IMR-90 (cell line): ENCODE results near the gene CDKN1A.

Experiments
- BHLHE40 ChIP-seq: fragments of 150-350 bp; IDR thresholded peaks from 2 replicates; pipeline ENCODE4 v1.6.1; 2016; ENCODE audit warnings: mild to moderate bottlenecking, low read depth, low read length
- MAFK ChIP-seq: IDR thresholded peaks from 2 replicates; pipeline ENCODE4 v1.6.1; 2012; ENCODE audit warnings: low read depth, low read length, improper control_type of control experiment
- MXI1 ChIP-seq: IDR thresholded peaks from 2 replicates; pipeline ENCODE4 v1.6.1; 2012; ENCODE audit warnings: low read depth, mild to moderate bottlenecking, low read length, moderate library complexity, borderline replicate concordance
- NFE2L2 ChIP-seq: fragments of 150-350 bp; IDR thresholded peaks from 2 replicates; pipeline ENCODE4 v1.6.1; 2016; ENCODE audit warnings: low read depth, mild to moderate bottlenecking, low read length
- POLR2A ChIP-seq: IDR thresholded peaks from 2 replicates; pipeline ENCODE4 v1.6.1; 2012; ENCODE audit warnings: mild to moderate bottlenecking, low read depth, low read length
- RAD21 ChIP-seq: IDR thresholded peaks from 2 replicates; pipeline ENCODE4 v1.6.1; 2012; ENCODE audit warnings: low read length, improper control_type of control experiment
- TF ChIP-seq, protein P1 (sequence below): conservative IDR thresholded peaks from 2 replicates; pipeline ENCODE4 v1.5.1; 2012; ENCODE audit warnings: mild to moderate bottlenecking, low read depth, low read length, improper control_type of control experiment
- TF ChIP-seq, protein P2 (sequence below): fragments of 150-350 bp; IDR thresholded peaks from 2 replicates; pipeline ENCODE4 v1.6.1; 2017; ENCODE audit warnings: mild to moderate bottlenecking, antibody characterized with exemption, low read length, low read depth

DNA sequence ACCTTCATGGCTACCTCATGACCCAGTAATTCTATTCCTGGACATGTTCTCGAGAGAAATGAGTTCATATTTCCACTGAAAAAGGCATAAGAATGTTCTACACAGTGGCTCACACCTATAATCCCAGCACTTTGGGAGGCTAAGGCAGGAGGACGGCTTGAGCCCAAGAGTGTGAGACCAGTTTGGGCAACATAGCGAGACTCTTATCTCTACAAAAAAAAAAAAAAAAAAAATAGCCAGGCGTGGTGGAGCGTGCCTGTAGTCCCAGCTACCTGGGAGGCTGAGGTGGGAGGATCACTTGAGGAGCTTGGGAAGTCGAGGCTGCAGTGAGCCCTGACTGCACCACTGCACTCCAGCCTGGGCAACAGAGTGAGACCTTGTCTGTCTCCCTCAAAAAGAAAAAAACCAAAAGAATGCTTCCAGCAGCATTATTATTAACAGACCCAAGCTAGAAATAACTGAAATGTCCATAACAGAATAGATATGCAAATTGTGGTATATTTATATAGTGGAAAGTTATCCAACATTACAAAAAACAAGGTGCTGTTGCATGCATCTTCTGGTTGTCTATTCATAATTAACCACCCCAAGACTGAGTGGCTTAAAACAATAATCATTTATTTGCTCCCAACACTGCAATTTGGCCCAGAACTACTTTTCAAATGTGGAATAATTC lies 9.7 kb downstream of the CDKN1A start:
- TF ChIP-seq, protein P1, sequence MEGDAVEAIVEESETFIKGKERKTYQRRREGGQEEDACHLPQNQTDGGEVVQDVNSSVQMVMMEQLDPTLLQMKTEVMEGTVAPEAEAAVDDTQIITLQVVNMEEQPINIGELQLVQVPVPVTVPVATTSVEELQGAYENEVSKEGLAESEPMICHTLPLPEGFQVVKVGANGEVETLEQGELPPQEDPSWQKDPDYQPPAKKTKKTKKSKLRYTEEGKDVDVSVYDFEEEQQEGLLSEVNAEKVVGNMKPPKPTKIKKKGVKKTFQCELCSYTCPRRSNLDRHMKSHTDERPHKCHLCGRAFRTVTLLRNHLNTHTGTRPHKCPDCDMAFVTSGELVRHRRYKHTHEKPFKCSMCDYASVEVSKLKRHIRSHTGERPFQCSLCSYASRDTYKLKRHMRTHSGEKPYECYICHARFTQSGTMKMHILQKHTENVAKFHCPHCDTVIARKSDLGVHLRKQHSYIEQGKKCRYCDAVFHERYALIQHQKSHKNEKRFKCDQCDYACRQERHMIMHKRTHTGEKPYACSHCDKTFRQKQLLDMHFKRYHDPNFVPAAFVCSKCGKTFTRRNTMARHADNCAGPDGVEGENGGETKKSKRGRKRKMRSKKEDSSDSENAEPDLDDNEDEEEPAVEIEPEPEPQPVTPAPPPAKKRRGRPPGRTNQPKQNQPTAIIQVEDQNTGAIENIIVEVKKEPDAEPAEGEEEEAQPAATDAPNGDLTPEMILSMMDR = no peak
- TF ChIP-seq POLR2A = peak; percentile 61
- TF ChIP-seq MXI1 = no peak
- no peak for TF ChIP-seq BHLHE40
- TF ChIP-seq RAD21 = no peak
- TF ChIP-seq NFE2L2 = no peak
- TF ChIP-seq, protein P2, sequence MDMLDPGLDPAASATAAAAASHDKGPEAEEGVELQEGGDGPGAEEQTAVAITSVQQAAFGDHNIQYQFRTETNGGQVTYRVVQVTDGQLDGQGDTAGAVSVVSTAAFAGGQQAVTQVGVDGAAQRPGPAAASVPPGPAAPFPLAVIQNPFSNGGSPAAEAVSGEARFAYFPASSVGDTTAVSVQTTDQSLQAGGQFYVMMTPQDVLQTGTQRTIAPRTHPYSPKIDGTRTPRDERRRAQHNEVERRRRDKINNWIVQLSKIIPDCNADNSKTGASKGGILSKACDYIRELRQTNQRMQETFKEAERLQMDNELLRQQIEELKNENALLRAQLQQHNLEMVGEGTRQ = no peak
- TF ChIP-seq MAFK = no peak
